Measurements from ENCODE around the gene FCMR. TPM values are rescaled to one million over a fixed set of nuclear protein-coding genes. Genes with fewer than 3 reads are reported as not detected.

FCMR gene
- total RNA-seq, 4 donors from 2014 or later = 2.5 to 3.3 (median 3.2) TPM; not detected in 1

GRCh38 chr1:206863266-206863665 lies 58.5 kb downstream of the FCMR start:
- WGBS = 61% methylated on average over 1 of the region's 1 CpG
- no peak for DNase-seq (ENCODE audit: extremely low spot score)
- Histone ChIP-seq H3K27ac (replicated peaks in 1 of 4) (no peak overlapping the region), H3K27me3 (peaks cover 0 to 13% (median 0%) of the 10 kb centered on the region in 4 donors), H3K36me3 (no peaks in the 10 kb centered on the region), H3K9me3 (no peaks in the 10 kb centered on the region), H3K4me3 (no peak overlapping the region), H3K4me1 (peaks cover 0 to 7% (median 0%) of the 10 kb centered on the region in 4 donors)
- TF ChIP-seq POLR2A (IDR thresholded peaks at IDR 0.05; ENCODE audit: low read depth) (no peak), CTCF (IDR thresholded peaks at IDR 0.05) (no peak)
- intact Hi-C loops (cut with DNase I) = no loop called here

GRCh38 chr1:206860165-206860564 lies 61.6 kb downstream of the FCMR start:
- DNase-seq (ENCODE audit: extremely low spot score) = no peak
- Histone ChIP-seq H3K9me3 (no peaks in the 10 kb centered on the region), H3K4me1 (peaks cover 0 to 5% (median 0%) of the 10 kb centered on the region in 4 donors), H3K27me3 (peaks cover 0 to 13% (median 0%) of the 10 kb centered on the region in 4 donors), H3K4me3 (no peak overlapping the region), H3K27ac (replicated peaks in 1 of 4) (no peak overlapping the region), H3K36me3 (no peaks in the 10 kb centered on the region)
- WGBS = 90% methylated on average over 4 of the region's 4 CpGs
- TF ChIP-seq EP300 (IDR thresholded peaks at IDR 0.05) = no peak
- TF ChIP-seq CTCF (IDR thresholded peaks at IDR 0.05) = no peak
- no peak for TF ChIP-seq POLR2AphosphoS5 (IDR thresholded peaks at IDR 0.05)
- TF ChIP-seq POLR2A (IDR thresholded peaks at IDR 0.05; ENCODE audit: low read depth) = no peak
- intact Hi-C loops (cut with DNase I) = no loop called here

GRCh38 chr1:206859082-206859521 lies 62.6 kb downstream of the FCMR start:
- TF ChIP-seq POLR2A (IDR thresholded peaks at IDR 0.05; ENCODE audit: low read depth) (no peak), POLR2AphosphoS5 (IDR thresholded peaks at IDR 0.05) (no peak), EP300 (IDR thresholded peaks at IDR 0.05) (no peak), CTCF (IDR thresholded peaks at IDR 0.05) (no peak)
- Histone ChIP-seq H3K27me3 (peaks cover 0 to 13% (median 0%) of the 10 kb centered on the region in 4 donors), H3K9me3 (no peaks in the 10 kb centered on the region), H3K27ac (replicated peaks in 1 of 4) (no peak overlapping the region), H3K4me3 (no peak overlapping the region), H3K36me3 (no peaks in the 10 kb centered on the region), H3K4me1 (no peaks in the 10 kb centered on the region)
- 80% methylated on average over 5 of the region's 5 CpGs for WGBS
- DNase-seq (ENCODE audit: extremely low spot score) = no peak
- intact Hi-C loops (cut with DNase I) = no loop called here

- TF ChIP-seq POLR2A (IDR thresholded peaks at IDR 0.05; ENCODE audit: low read depth) (no peak), POLR2AphosphoS5 (IDR thresholded peaks at IDR 0.05) (no peak), CTCF (IDR thresholded peaks at IDR 0.05) (no peak), EP300 (IDR thresholded peaks at IDR 0.05) (no peak)
- peaks cover 0 to 13% (median 0%) of the 10 kb centered on the region in 4 donors for H3K27me3 ChIP-seq
Observed at GRCh38 chr1:206856674-206857464, 64.9 kb downstream of the FCMR start.

More at GRCh38 chr1:206856674-206857464, 64.9 kb downstream of the FCMR start:
- DNase-seq (ENCODE audit: extremely low spot score) = no peak
- intact Hi-C loops (cut with DNase I) = no loop called here
- no peaks in the 10 kb centered on the region for H3K4me1 ChIP-seq
- H3K4me3 ChIP-seq = no peak overlapping the region
- peaks cover 0 to 11% (median 8%) of the 10 kb centered on the region in 4 donors for H3K9me3 ChIP-seq
- H3K27ac ChIP-seq (replicated peaks in 1 of 4) = no peak overlapping the region
- no peaks in the 10 kb centered on the region for H3K36me3 ChIP-seq
- WGBS = 88% methylated on average over 5 of the region's 5 CpGs
